Stimulated activated naive CD4-positive, alpha-beta T cell (primary cell): ENCODE measurements around the gene TACR1.
"Not testable (repeated sequence)": the region's sequence is repeated elsewhere in the genome, so short reads cannot be mapped to it uniquely, and the experiment has no call there.

Experiments used
- DNase-seq, 6 experiments: peaks; one replicate each; lab custom pipeline; 2025; lab: John Stamatoyannopoulos, UW

The TACR1 gene

GRCh38 chr2:75146221-75146605, 53.1 kb downstream of the TACR1 start:
- not testable (repeated sequence) for DNase-seq

DNA sequence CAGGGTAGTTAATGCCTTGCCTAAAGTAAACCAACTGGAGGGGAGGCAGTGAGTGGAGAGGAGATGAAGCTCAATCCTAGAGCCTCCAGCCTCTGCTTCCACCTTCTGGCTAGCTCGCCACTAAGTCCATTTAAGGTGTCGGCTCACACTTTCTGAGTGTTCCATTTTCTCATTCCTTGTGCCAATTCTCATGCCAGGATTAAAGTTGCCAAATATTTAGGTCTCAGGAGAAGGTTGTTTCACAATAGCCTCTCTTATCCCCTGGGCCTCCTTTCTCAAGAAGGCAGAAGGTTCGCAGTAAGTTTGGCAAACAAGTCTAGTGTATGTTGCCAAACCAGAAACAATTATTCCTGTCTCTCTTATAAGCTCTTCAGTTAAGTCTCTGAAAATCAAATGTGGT, 57.2 kb downstream of the TACR1 start:
- DNase-seq, result no peak

DNA sequence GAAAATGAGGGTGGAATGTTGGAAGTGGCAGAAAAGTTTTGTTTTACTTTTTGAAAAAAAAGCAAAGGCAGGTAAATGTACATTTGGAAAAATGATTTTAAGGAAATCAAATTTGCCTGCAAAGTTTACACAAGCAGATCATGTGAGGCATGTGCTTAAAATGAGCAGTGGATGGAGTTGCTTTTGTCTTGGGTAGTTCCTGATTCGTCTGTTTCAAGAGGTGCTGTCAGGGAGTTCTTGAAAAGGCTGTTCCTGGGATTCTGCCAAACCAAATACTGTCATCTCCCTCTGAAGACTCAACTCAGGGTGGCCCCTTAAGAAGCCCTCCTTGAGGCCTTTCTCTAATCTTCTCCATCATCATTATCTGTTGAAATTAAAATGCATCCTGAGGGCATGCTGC, 59.0 kb downstream of the TACR1 start:
- no peak for DNase-seq

GRCh38 chr2:75139171-75139570, 60.1 kb downstream of the TACR1 start:
- no peak for DNase-seq

- DNase-seq, result no peak
Measured at GRCh38 chr2:75138528-75138927, 60.8 kb downstream of the TACR1 start.

GRCh38 chr2:75135776-75136400, 63.4 kb downstream of the TACR1 start:
- DNase-seq, result no peak

- DNase-seq, result no peak
Measured at GRCh38 chr2:75134860-75135259, 64.5 kb downstream of the TACR1 start.

GRCh38 chr2:75133621-75134570, 65.4 kb downstream of the TACR1 start:
- no peak for DNase-seq

DNA sequence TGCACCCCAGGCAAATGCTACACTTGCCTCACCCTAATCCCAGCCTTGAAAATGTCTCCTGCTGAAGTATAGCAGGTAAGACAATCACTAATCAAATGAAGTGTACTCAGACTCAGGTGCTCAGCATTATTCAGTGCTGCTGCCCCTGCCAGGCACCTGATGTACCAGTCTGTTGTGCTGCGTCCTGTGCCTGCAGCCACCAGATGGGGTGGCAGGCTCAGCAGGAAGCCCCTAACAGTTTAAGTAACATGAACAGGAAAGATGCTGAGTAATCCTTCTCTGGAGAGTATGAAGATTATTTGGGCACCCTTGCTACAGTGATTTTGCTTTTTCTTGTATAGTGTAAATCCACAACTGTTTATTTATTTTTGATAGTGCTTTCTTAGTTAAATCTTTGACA, 69.1 kb downstream of the TACR1 start:
- DNase-seq, result no peak

GRCh38 chr2:75123876-75124275, 75.4 kb downstream of the TACR1 start:
- DNase-seq, result no peak

DNA sequence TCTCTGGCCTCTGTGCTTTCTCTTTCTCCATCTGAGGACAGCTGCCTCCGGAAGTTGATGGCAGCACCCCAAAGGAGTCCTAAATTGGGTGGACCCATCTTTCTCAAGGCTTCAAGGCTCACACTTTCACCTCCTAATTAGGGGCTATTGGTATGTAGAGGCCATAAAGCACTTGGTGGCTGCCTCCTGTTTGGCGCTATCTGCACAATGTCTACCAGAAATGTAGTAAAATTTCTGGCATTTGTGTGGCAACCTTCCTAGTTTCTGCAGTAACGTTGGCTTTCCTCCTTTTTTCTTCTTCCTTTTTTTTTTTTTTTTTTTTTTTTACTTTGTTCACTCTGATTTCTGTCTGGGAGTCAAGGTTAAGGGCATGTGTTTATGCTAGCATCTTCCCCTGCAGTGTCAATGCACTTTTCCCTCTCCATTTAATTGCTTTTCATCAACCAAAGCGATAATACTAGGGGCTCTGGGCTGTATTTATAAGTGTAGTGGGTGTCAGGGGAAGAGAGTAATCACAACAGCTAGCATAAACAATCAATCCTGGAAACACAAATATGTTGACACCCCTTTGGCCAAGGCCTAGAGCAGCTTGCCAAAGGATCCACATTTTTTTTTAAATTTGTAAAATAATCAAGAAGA, 86.0 kb downstream of the TACR1 start:
- no peak for DNase-seq

DNA sequence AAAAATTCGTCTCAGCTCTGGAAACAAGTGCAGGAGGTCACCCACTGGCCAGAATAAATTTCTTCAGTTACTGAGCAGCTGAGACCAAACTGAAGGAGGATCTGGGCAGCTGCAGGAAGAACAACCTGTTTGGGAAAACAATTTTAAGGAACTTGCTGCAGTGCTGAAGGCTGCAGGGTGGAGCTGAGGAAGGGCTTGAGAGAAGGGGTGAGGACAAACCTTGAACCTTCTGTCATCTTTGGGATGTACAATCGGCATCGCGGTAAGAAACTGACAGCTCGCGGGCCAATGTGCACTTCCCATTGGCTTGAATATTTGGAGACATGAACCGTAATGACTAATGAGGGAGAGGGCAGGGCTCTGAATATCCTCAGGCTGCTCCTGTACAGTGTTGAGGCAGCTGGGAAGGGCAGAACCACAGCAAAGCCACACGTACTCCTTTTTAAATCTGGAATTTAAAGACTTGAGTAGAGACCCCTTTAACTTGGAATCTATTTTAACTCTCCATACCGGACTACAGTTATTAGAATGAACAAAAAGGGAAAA, 90.3 kb downstream of the TACR1 start:
- DNase-seq, result no peak

GRCh38 chr2:75102011-75102410, 97.3 kb downstream of the TACR1 start:
- DNase-seq, result no peak

GRCh38 chr2:75100801-75101151, 98.5 kb downstream of the TACR1 start:
- DNase-seq, result no peak

- DNase-seq, result no peak
Measured at GRCh38 chr2:75100011-75100800, 99.1 kb downstream of the TACR1 start.

GRCh38 chr2:75099521-75099922, 99.8 kb downstream of the TACR1 start:
- no peak for DNase-seq

GRCh38 chr2:75098856-75099255, 100.5 kb downstream of the TACR1 start:
- DNase-seq, result no peak

DNA sequence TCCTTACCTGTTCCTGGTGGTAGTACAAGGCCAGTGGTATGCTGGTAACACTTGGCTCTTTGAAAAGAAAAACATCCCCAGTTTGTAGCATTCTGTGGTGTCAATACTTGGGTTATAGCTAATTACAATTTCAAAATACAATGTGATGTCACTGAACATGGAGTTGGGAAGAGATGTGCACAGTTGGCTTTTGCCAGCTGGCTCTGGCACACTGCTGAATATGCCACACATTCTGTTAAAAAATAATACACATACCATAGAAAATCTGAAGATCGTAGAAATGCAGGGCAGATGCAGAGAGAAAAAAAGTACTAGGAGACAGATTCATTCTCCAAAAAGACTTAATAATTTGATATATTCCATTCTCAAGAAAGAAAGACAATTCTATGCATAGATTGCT, 101.5 kb downstream of the TACR1 start:
- no peak for DNase-seq

DNA sequence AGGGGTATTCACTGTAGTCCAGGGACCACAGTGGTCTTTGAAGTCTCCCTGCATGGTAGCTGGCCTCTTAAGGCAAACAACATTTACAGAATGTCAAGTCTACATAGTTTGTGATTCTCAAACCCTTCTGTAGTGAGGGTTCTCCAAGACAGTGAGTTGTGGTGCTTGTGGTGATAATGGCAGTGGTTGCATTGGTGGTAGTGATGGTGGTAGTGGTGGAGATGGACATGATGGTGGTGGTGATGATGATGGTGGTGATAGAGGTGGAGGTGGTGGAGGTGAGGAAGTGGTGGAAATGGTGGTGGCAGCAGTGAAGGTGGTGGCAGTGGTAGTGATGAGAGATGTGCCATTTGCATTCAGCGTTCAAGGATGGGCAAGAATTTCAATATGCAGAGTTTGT, 104.9 kb downstream of the TACR1 start:
- no peak for DNase-seq

GRCh38 chr2:75090770-75091515, 108.4 kb downstream of the TACR1 start:
- no peak for DNase-seq

DNA sequence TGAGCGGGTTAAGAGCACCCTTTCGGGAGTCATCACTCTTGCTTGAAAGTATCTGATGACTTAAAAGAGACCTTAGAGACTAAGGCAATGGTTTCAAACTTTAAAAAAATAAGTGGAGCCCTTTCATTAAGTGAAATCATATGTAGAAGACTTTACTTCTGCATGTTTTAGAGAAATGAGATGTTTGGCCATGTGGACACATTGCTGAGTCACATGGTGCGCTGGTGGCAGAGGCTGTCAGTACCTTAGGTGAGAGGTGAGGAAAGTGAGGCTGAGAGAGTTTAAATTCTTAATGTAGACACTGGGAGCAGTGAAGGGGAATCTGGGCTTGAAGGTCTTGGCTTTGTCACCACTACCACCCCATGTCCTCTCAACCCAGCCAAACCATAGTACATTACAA, 109.8 kb downstream of the TACR1 start:
- no peak for DNase-seq
